ENCODE results near the gene GMDS. TPM values are rescaled to one million over a fixed set of nuclear protein-coding genes. Genes with fewer than 3 reads are reported as not detected.

The GMDS gene
- total and polyA plus RNA-seq, 2 of the 8 experiments (the other 6 are each of a cell fraction or from before 2014, with no cell fraction given), result 16.8 to 50.0 TPM

GRCh38 chr6:1715336-1715735, 530.1 kb downstream of the GMDS start:
- no peak overlapping the region for H2AK5ac ChIP-seq (ENCODE audit: low read depth, low read length)
- H4K8ac ChIP-seq (ENCODE audit: extremely low read depth, insufficient read depth, low read length), result no peak overlapping the region
- ChIA-PET POLR2A (ENCODE audit: partially characterized antibody) (no interaction called here), CTCF (ENCODE audit: partially characterized antibody) (no interaction called here)
- H3K4me2 ChIP-seq (ENCODE audit: insufficient read depth in 1 of 2, low read depth in 2 of 2, low read length in 2 of 2), result no peak overlapping the region
- H3K4me3 ChIP-seq (ENCODE audit: extremely low read depth in 1 of 4, insufficient read depth in 2 of 4, low read depth in 3 of 4, low read length in 4 of 4), result no peak overlapping the region
- FAIRE-seq (no peak), DNase-seq (ENCODE audit: low read depth in 1 of 2, low spot score in 2 of 2) (no peak)
- H3K23me2 ChIP-seq (ENCODE audit: low read depth, low read length), result no peaks in the 10 kb centered on the region
- no peak overlapping the region for H2BK120ac ChIP-seq (replicated peaks; ENCODE audit: low read depth, low read length)
- no peak overlapping the region for H2BK15ac ChIP-seq (ENCODE audit: low read length)
- H3K79me1 ChIP-seq (ENCODE audit: low read depth, low read length), result no peaks in the 10 kb centered on the region
- H2AFZ ChIP-seq (ENCODE audit: low read length), result no peak overlapping the region
- no peak overlapping the region for H2BK20ac ChIP-seq (ENCODE audit: low read length)
- no peaks in the 10 kb centered on the region for H3K9me3 ChIP-seq (ENCODE audit: insufficient read depth in 2 of 2, low read depth in 1 of 2, low read length in 1 of 2)
- no peak overlapping the region for H3K14ac ChIP-seq (ENCODE audit: insufficient read length)
- no peaks in the 10 kb centered on the region for H3K4me1 ChIP-seq (replicated peaks in 1 of 4; ENCODE audit: control insufficient read depth in 3 of 4, insufficient read depth in 4 of 4, low read length in 3 of 4)
- H2BK5ac ChIP-seq (ENCODE audit: low read depth, low read length), result no peak overlapping the region
- H3K27ac ChIP-seq (ENCODE audit: low read depth, low read length), result no peak overlapping the region
- no peak overlapping the region for H3K4ac ChIP-seq (replicated peaks; ENCODE audit: insufficient read length, low read depth, low read length)
- no peak overlapping the region for H4K5ac ChIP-seq (ENCODE audit: insufficient read length, low read depth, low read length)
- H3K36me3 ChIP-seq (ENCODE audit: control insufficient read depth in 2 of 4, insufficient read depth in 4 of 4, low read length in 3 of 4), result no peaks in the 10 kb centered on the region
- no peak overlapping the region for H3K9ac ChIP-seq (replicated peaks in 1 of 4; ENCODE audit: extremely low read depth in 1 of 4, low read depth in 3 of 4, low read length in 3 of 4)
- no peak overlapping the region for H4K91ac ChIP-seq (replicated peaks; ENCODE audit: insufficient read length, low read length)
- H4K20me1 ChIP-seq (replicated peaks in 1 of 2; ENCODE audit: control insufficient read depth in 1 of 2, insufficient read depth in 2 of 2, low read length in 2 of 2), result no peaks in the 10 kb centered on the region
- H3K27me3 ChIP-seq (replicated peaks in 1 of 4; ENCODE audit: control insufficient read depth in 3 of 4, extremely low read depth in 1 of 4, insufficient read depth in 3 of 4, low read length in 3 of 4), result no peaks in the 10 kb centered on the region; a peak in 1 of 7 replicates
- no peaks in the 10 kb centered on the region for H3K79me2 ChIP-seq (ENCODE audit: control insufficient read depth in 1 of 2, insufficient read depth in 2 of 2, low read length in 2 of 2)
- WGBS, 2 experiments (ENCODE audit: extremely low coverage in 1 of 2, insufficient coverage in 1 of 2, insufficient read length in 1 of 2, insufficient replicate concordance in 2 of 2, low coverage in 1 of 2, low lambda C conversion rate in 2 of 2, missing lambda C conversion rate in 1 of 2), result 93% methylated on average over 4 of the region's 4 CpGs; no CpG with 5 or more reads in 1 of the 2 experiments
- no peak overlapping the region for H3K23ac ChIP-seq (ENCODE audit: insufficient read length)
- H3K18ac ChIP-seq (ENCODE audit: extremely low read depth, low read length), result no peak overlapping the region
- H3K56ac ChIP-seq (replicated peaks; ENCODE audit: insufficient read length, low read depth, low read length), result no peak overlapping the region
- H2BK12ac ChIP-seq (ENCODE audit: low read depth, low read length), result no peak overlapping the region
- TF ChIP-seq HDAC2 (IDR thresholded peaks at IDR 0.05; ENCODE audit: borderline replicate concordance in 1 of 2, low read depth in 2 of 2, low read length in 2 of 2) (no peak), FOSL1 (IDR thresholded peaks at IDR 0.05; ENCODE audit: insufficient read depth, low read depth, low read length) (no peak), RFX5 (IDR thresholded peaks at IDR 0.05; ENCODE audit: borderline replicate concordance, low read depth, low read length) (no peak), RNF2 (IDR thresholded peaks at IDR 0.05; ENCODE audit: borderline replicate concordance, low read depth, low read length, missing control alignments, poor library complexity, severe bottlenecking) (no peak), TBP (IDR thresholded peaks at IDR 0.05; ENCODE audit: low read depth, low read length) (no peak), SAP30 (IDR thresholded peaks at IDR 0.05; ENCODE audit: insufficient read depth, insufficient replicate concordance, low read length) (no peak), EZH2 (IDR thresholded peaks at IDR 0.05; ENCODE audit: low read depth, low read length, severe bottlenecking) (no peak), E2F6 (IDR thresholded peaks at IDR 0.05) (no peak), PHF8 (conservative IDR thresholded peaks at IDR 0.05; ENCODE audit: low read depth, low read length) (no peak), RXRA (IDR thresholded peaks at IDR 0.05; ENCODE audit: insufficient read depth, low read depth, low read length) (no peak), SIX5 (IDR thresholded peaks at IDR 0.05; ENCODE audit: low read depth, low read length) (no peak), RBBP5 (IDR thresholded peaks at IDR 0.05; ENCODE audit: borderline replicate concordance, low read depth, low read length) (no peak)
